ENCODE data around the gene GPR157.

GRCh38 chr1:9125325-9125724 lies 3.6 kb downstream of the GPR157 start:
- TF ChIP-seq CTCF (IDR thresholded peaks at IDR 0.05), result no peak
- no peak for TF ChIP-seq POLR2A (IDR thresholded peaks at IDR 0.05)

Measured in right lobe of liver (tissue), 4 donors.